Motor neuron (in vitro differentiated cells): ENCODE results near the gene LGALS1. TPM values are rescaled to one million over a fixed set of nuclear protein-coding genes. Genes with fewer than 3 reads are reported as not detected.
A peak's percentile ranks its signal among the peaks of the same experiment; 100 is the strongest.

Experiments
- ATAC-seq, 8 experiments: fragments of 200-7000 bp; cut with Tn5 transposase; replicated peaks in 6 of 8; 2 replicates each; pipeline ENCODE4 v1.8.0; 2021; ENCODE audit warnings: mild to moderate bottlenecking in 8 of 8, moderate library complexity in 8 of 8
- H3K27ac ChIP-seq, 2 donors: fragments of 250-450 bp; sonication (Bioruptor Pico); 2 replicates each; pipeline ENCODE4 v1.9.0; 2021; ENCODE audit warnings: antibody characterized with exemption in 2 of 2, mild to moderate bottlenecking in 2 of 2, moderate library complexity in 1 of 2
- H3K4me1 ChIP-seq, 2 donors: fragments of 250-450 bp; sonication (Bioruptor Pico); replicated peaks in 1 of 2; 2 replicates each; pipeline ENCODE4 v1.6.1; 2021; ENCODE audit warnings: antibody characterized with exemption in 2 of 2, mild to moderate bottlenecking in 2 of 2, moderate library complexity in 1 of 2
- H3K4me3 ChIP-seq, 5 donors: fragments of 250-450 bp; sonication (Bioruptor Pico); 2 replicates each; pipeline ENCODE4 v1.9.0; 2021; ENCODE audit warnings: antibody characterized with exemption in 5 of 5, mild to moderate bottlenecking in 5 of 5, moderate library complexity in 4 of 5
- WGBS, 10 experiments: fragments of 450-650 bp; shearing (Covaris generic); methylation state at CpG; one replicate each; pipeline ENCODE4 v1.0.0; 2022; 5-methylcytosine and 5-hydroxymethylcytosine counted together
- in situ Hi-C, 9 experiments: fragments of 400-800 bp; cut with MboI; loops; one replicate each; pipeline ENCODE4 v1.15.0; 2021; ENCODE audit warnings: low sequenced_read_pairs in 9 of 9, low pct_unique_long_range_greater_than_20kb in 2 of 9; ENCODE audit not compliant: unreplicated experiment in 9 of 9
- total RNA-seq, 8 experiments: library from RNA; unstranded; fragments of 300-600 nt; gene quantifications; 2 replicates each; pipeline versions ENCODE4 v1.2.3 to v1.2.4, GENCODE V29; 2022

LGALS1 gene
- total RNA-seq, 8 experiments from 2014 or later: 23.1 to 1,188 (median 160) TPM

DNA sequence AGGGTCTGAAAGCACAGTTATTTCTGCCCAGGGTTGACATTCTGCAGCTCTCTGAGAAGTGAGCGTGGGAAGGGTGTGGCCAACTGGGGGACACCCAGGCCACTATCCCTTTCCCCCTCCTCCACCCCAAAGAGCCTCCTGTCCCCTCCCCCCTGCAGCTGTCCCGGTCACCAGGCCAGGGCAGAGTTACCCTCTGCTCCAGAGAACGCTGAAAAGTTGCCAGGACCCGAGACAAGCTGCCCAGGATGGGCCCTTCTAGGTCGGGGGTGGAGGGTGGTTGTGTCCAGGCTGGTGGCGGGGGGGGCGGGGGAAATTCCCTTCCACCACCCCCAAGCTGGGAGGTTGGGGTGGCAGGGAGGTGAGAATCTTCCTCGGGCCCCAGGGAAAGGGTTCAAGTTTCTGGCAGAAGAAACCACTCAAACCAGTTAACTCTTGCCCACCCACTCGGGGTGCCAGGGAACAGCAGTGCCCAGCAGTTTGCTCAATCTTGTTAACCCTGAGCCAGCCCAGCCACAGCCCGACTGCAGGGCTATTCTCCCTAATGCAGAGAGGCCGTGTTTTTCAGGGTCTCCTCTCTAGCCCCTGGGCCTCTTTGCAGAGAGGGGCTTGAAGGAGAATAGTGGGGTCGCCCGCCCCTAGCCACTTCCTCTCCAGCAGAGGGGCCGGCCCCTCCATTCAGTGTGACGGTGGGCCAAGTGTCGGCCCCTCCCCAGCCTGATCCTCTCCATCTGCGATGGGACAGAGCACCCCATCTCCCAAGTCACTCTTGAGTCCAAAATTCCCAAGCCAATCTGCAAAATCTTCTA, 697 bp downstream of the LGALS1 start:
- H3K4me1 ChIP-seq: peaks cover 16 to 20% of the 10 kb centered on the region in 2 donors
- H3K27ac ChIP-seq: peak overlapping the region; percentile 63 to 77
- ATAC-seq: peak in 2 of 8 experiments; percentile 0 to 3
- 27 to 36% methylated on average over 2 to 3 of the region's 17 CpGs; no CpG with 5 or more reads in 8 of the 10 experiments for WGBS, 10 experiments
- peak overlapping the region; percentile 19 to 49 (median 40) for H3K4me3 ChIP-seq
- in situ Hi-C loops: no loop called here

DNA sequence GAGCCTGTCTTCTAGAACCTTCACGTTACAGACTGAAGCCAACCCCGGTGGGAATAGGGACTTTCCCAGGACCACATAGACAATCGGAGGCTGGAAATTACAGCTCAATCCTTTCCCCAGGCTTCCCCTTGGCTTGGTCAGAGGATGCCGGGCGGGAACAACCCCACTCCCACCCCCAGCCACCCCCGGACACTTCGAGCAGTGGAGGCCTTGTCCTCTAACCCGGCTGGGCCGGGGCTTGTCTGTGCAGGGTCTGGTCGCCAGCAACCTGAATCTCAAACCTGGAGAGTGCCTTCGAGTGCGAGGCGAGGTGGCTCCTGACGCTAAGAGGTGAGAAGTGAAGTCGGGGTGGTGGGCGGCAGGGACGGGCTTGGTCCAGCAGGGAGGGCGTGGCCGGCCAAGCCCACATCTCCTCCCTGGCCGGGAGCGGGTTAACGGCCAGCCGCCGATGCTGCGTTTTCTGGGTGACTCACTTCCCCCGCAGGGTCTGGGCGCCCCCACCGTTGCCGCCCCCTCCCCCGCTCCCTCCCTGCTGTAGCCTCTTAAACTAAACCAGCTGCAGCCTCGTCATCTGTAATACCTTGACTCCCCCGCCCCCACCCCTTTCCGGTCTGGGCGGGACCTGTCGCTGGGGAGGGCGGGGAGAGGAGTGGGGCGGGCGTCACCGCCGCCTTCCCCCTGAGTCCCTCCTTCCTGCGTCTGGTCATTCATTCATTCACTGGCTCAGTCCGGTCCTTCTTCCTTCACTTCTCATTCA, 1.5 kb downstream of the LGALS1 start:
- 0% methylated on average over 3 of the region's 42 CpGs; no CpG with 5 or more reads in 9 of the 10 experiments for WGBS, 10 experiments
- in situ Hi-C loops: no loop called here
- peak overlapping the region; percentile 63 to 77 for H3K27ac ChIP-seq
- H3K4me3 ChIP-seq: peak overlapping the region; percentile 19 to 49 (median 40)
- ATAC-seq: peak; percentile 42 to 85 (median 80)
- peaks cover 16 to 20% of the 10 kb centered on the region in 2 donors for H3K4me1 ChIP-seq

- Histone ChIP-seq H3K4me1 (peaks cover 16 to 20% of the 10 kb centered on the region in 2 donors), H3K27ac (peak overlapping the region in 1 of 2 donors; percentile 63), H3K4me3 (peak overlapping the region in 4 of 5 donors; percentile 26 to 49 (median 42))
- in situ Hi-C loops: no loop called here
- ATAC-seq: no peak
- WGBS, 10 experiments: 0 to 100% (median 80%) methylated on average over 1 to 10 of the region's 15 CpGs; no CpG with 5 or more reads in 1 of the 10 experiments
These were observed 2.1 kb downstream of the LGALS1 start for GRCh38 chr22:37677493-37677974.

DNA sequence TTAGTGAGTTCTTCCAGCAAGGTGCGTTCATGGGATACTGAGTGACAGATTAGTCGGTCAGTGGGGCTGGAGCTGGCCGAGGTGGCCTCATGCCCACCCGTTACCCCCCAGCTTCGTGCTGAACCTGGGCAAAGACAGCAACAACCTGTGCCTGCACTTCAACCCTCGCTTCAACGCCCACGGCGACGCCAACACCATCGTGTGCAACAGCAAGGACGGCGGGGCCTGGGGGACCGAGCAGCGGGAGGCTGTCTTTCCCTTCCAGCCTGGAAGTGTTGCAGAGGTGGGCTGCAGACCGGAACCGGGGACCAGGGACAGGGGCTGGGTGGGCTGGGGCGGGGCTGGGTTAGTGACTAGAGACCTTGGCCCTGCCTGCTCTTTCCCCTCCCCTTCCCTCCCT, 2.9 kb downstream of the LGALS1 start:
- no peak overlapping the region for H3K4me3 ChIP-seq
- H3K27ac ChIP-seq: no peak overlapping the region
- in situ Hi-C loops: no loop called here
- WGBS, 10 experiments: 45 to 58% methylated on average over 2 to 4 of the region's 18 CpGs; no CpG with 5 or more reads in 8 of the 10 experiments
- ATAC-seq: no peak
- H3K4me1 ChIP-seq: peaks cover 16 to 20% of the 10 kb centered on the region in 2 donors

DNA sequence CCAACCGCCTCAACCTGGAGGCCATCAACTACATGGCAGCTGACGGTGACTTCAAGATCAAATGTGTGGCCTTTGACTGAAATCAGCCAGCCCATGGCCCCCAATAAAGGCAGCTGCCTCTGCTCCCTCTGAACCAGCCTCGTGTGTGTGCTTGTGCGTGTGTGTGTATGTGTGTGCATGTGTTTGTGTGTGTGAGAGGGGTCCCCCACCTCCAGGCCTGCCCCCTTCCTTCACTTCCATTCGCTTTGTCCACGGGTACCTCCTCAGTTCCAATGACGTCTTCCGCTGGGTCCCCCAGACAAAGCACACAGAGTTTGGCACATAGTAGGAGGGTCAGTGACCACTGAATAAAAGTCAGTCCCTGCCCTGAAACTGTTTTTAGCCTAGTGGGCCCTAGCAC, 4.2 kb downstream of the LGALS1 start:
- Histone ChIP-seq H3K4me3 (no peak overlapping the region), H3K4me1 (peaks cover 16 to 18% of the 10 kb centered on the region in 2 donors), H3K27ac (no peak overlapping the region)
- WGBS, 10 experiments: 72 to 100% (median 91%) methylated on average over 1 to 6 of the region's 8 CpGs; no CpG with 5 or more reads in 3 of the 10 experiments
- in situ Hi-C loops: no loop called here
- ATAC-seq: no peak

- ATAC-seq: no peak
- H3K4me3 ChIP-seq: no peak overlapping the region
- peaks cover 10 to 13% of the 10 kb centered on the region in 2 donors for H3K4me1 ChIP-seq
- in situ Hi-C loops: no loop called here
- 45 to 89% (median 76%) methylated on average over 2 to 6 of the region's 7 CpGs; no CpG with 5 or more reads in 3 of the 10 experiments for WGBS, 10 experiments
- no peak overlapping the region for H3K27ac ChIP-seq
These were observed 4.9 kb downstream of the LGALS1 start for GRCh38 chr22:37680191-37680851.

DNA sequence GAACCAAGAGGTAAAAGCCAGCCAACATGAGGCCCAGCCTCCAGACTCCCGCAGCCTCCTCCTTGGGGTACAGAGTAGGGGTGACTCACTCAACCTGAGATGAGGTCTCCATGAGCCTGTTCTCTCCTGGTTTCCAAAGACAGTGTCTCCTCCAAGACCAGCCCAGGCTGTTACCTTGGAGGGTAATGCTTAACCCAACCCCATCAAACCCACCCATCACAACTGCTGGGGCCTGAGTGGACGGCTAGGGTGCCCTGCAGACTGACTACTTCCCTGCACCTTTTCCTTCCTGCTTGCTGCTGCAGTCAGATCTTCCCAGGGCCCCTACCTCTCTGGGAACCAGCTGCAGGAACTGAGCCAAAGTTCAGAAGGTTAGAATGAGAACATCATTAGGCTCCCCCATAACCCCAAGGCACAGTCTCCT, 5.6 kb downstream of the LGALS1 start:
- in situ Hi-C loops: no loop called here
- WGBS, 10 experiments: 83 to 100% methylated on average over 1 of the region's 2 CpGs; no CpG with 5 or more reads in 8 of the 10 experiments
- ATAC-seq: no peak
- Histone ChIP-seq H3K4me1 (peaks cover 8 to 10% of the 10 kb centered on the region in 2 donors), H3K27ac (no peak overlapping the region), H3K4me3 (no peak overlapping the region)

DNA sequence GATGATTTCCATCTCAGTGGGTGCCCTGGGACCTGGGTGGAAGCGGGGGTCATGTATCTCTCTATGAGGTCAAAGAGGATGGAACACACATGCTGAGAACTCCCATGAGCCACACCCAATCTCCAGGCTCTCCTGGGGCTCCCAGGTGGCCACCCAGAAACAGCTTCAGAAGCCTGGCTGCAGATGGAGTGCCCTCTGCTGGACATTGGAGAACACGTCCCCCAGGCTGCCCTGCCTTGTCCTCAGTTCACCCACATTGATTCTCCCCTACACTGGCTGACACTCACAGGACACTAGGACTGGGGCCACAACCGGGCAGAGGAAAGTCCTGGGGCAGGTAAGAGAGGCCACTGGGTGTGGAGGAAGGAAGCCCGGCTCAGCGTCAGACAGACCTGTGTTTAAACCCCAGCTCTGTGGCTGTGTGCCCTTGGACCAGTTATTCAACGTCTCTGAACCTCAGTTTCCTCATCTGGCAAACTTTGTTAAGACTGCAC, 6.2 kb downstream of the LGALS1 start:
- in situ Hi-C loops: no loop called here

GRCh38 chr22:37684803-37685615, 9.6 kb downstream of the LGALS1 start:
- H3K27ac ChIP-seq: no peak overlapping the region
- H3K4me1 ChIP-seq: peaks cover 2 to 5% of the 10 kb centered on the region in 2 donors
- in situ Hi-C loops: no loop called here
- ATAC-seq: no peak
- no peak overlapping the region for H3K4me3 ChIP-seq
- WGBS, 10 experiments: 28 to 100% (median 85%) methylated on average over 1 to 10 of the region's 16 CpGs

More for the DNA sequence above, 6.2 kb downstream of the LGALS1 start:
- no peak overlapping the region for H3K4me3 ChIP-seq
- ATAC-seq: peak in 3 of 8 experiments; percentile 16 to 48 (median 16)
- H3K4me1 ChIP-seq: peaks cover 5 to 7% of the 10 kb centered on the region in 2 donors
- H3K27ac ChIP-seq: no peak overlapping the region
- 13 to 40% (median 20%) methylated on average over 1 to 5 of the region's 6 CpGs; no CpG with 5 or more reads in 5 of the 10 experiments for WGBS, 10 experiments

- ATAC-seq: peak; percentile 83 to 93 (median 90)
- in situ Hi-C loops: no loop called here
- Histone ChIP-seq H3K4me3 (peak within 1 kb of the TSS; percentile 96 to 99 (median 99)), H3K4me1 (peaks cover 2 to 5% of the 10 kb centered on the region in 2 donors), H3K27ac (peak within 1 kb of the TSS; percentile 99)
- WGBS, 10 experiments: 0 to 27% (median 6%) methylated on average over 2 to 24 of the region's 62 CpGs; no CpG with 5 or more reads in 1 of the 10 experiments
These were observed 10.9 kb downstream of the LGALS1 start, which contains the start of gene NOL12 for GRCh38 chr22:37686002-37686982. Gene NOL12, plus strand, starts transcription at chr22:37686343. Its CDS starts 50 bp downstream, at chr22:37686393.

GRCh38 chr22:37690407-37690806, 15.0 kb downstream of the LGALS1 start:
- no peak for ATAC-seq
- Histone ChIP-seq H3K4me3 (no peak overlapping the region), H3K27ac (no peak overlapping the region), H3K4me1 (peaks cover 4 to 5% of the 10 kb centered on the region in 2 donors)
- WGBS, 10 experiments: 100% methylated on average over 2 of the region's 7 CpGs; no CpG with 5 or more reads in 9 of the 10 experiments
- in situ Hi-C loops: no loop called here
